Endodermal cell (in vitro differentiated cells): ENCODE measurements around the gene TRMO. TPM values are rescaled to one million over a fixed set of nuclear protein-coding genes. Genes with fewer than 3 reads are reported as not detected.

Source experiments
- DNase-seq: peaks from one replicate; pipeline ENCODE4 v3.0.0-alpha.2; 2017
- H3K27ac ChIP-seq: 2 replicates; pipeline ENCODE4 v1.5.1; 2013; ENCODE audit warnings: mild to moderate bottlenecking, low read depth, low read length, moderate library complexity
- H3K27me3 ChIP-seq: 2 replicates; pipeline ENCODE4 v1.6.1; 2013; ENCODE audit warnings: mild to moderate bottlenecking, low read length, moderate library complexity; ENCODE audit not compliant: insufficient read depth, control insufficient read depth, poor library complexity, severe bottlenecking
- H3K36me3 ChIP-seq: 2 replicates; pipeline ENCODE4 v1.7.0; 2013; ENCODE audit warnings: mild to moderate bottlenecking, low read length, moderate library complexity; ENCODE audit not compliant: control insufficient read depth, insufficient read depth
- H3K4me1 ChIP-seq: one replicate; pipeline ENCODE4 v1.7.0; 2013; ENCODE audit warnings: low read length; ENCODE audit not compliant: control insufficient read depth, insufficient read depth
- H3K4me3 ChIP-seq: 2 replicates; pipeline ENCODE4 v1.5.1; 2013; ENCODE audit warnings: mild to moderate bottlenecking, low read length, moderate library complexity
- H3K9ac ChIP-seq: 2 replicates; pipeline ENCODE4 v1.6.1; 2013; ENCODE audit warnings: mild to moderate bottlenecking, low read length, moderate library complexity; ENCODE audit not compliant: poor library complexity, severe bottlenecking; ENCODE audit errors: extremely low read depth
- H3K9me3 ChIP-seq: 2 replicates; pipeline ENCODE4 v1.6.1; 2013; ENCODE audit warnings: mild to moderate bottlenecking, low read length, moderate library complexity; ENCODE audit not compliant: control insufficient read depth
- H3K27ac Mint-ChIP-seq: 2 replicates; pipeline ENCODE4 v1.8.0; 2020; ENCODE audit warnings: mixed read lengths
- H3K27me3 Mint-ChIP-seq: 2 replicates; pipeline ENCODE4 v1.8.0; 2021; ENCODE audit warnings: mild to moderate bottlenecking, mixed read lengths; ENCODE audit not compliant: insufficient read depth
- H3K36me3 Mint-ChIP-seq: 2 replicates; pipeline ENCODE4 v1.8.0; 2020; ENCODE audit warnings: low read depth, mixed read lengths
- H3K4me1 Mint-ChIP-seq: 2 replicates; pipeline ENCODE4 v1.8.0; 2020; ENCODE audit warnings: mixed read lengths
- H3K4me3 Mint-ChIP-seq: 2 replicates; pipeline ENCODE4 v1.8.0; 2020; ENCODE audit warnings: mild to moderate bottlenecking, moderate library complexity, mixed read lengths
- H3K9me3 Mint-ChIP-seq: 2 replicates; pipeline ENCODE4 v1.8.0; 2020; ENCODE audit warnings: mild to moderate bottlenecking, mixed read lengths
- CTCF ChIP-seq: fragments of 200-600 bp; sonication (generic); conservative IDR thresholded peaks from 2 replicates; pipeline ENCODE4 v1.5.0; 2021; ENCODE audit warnings: antibody characterized with exemption, mild to moderate bottlenecking
- WGBS, 2 experiments: methylation state at CpG; one replicate each; pipeline versions ENCODE4 v1.1.5 to v1.1.7; 2013; ENCODE audit warnings: missing lambda C conversion rate in 2 of 2, mixed read lengths in 1 of 2; ENCODE audit not compliant: insufficient coverage in 1 of 2, insufficient read length in 1 of 2; 5-methylcytosine and 5-hydroxymethylcytosine counted together
- total RNA-seq, 2 donors: library from RNA; stranded (reverse); fragmentation: NEBNext Ultra II Directional in 1 of 2; extraction: Animal tissue kit (Norgen Biotek cat#: 25700) in 1 of 2; gene quantifications; 2 replicates in 1 of 2; 3 replicates in 1 of 2; pipeline ENCODE4 v1.2.1, GENCODE V29; 2021

TRMO gene
- total RNA-seq, 2 donors from 2014 or later: 4.9 to 7.2 TPM

DNA sequence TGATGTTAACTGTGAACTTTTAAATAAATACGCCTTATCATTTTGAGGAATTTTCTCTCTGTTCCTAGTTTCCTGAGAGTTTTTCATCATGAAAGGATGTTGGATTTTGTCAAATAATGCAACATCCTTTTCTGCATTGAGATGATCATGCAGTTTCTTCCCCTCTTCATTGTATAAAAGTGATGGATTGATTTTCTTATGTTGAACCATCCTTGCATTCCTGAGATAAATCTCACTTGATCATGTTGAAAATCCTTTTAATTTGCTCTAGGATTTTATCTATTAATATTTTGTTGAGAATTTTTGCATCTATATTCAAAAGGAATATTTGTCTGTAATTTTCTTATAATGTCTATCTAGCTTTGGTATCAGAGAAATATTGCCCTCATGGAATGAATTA, 56.0 kb downstream of the TRMO start:
- Mint-ChIP-seq H3K36me3 (no peaks in the 10 kb centered on the region), H3K27me3 (peaks cover 75% of the 10 kb centered on the region), H3K4me3 (no peak overlapping the region), H3K9me3 (peaks cover 21% of the 10 kb centered on the region), H3K4me1 (no peaks in the 10 kb centered on the region), H3K27ac (no peak overlapping the region)
- TF ChIP-seq CTCF: no peak
- no peaks in the 10 kb centered on the region for H3K4me1 ChIP-seq
- H3K27me3 ChIP-seq: peaks cover 38% of the 10 kb centered on the region
- no peak for DNase-seq
- H3K27ac ChIP-seq: no peak overlapping the region
- no peak overlapping the region for H3K9ac ChIP-seq
- 100% methylated on average over 1 of the region's 1 CpG; no CpG with 5 or more reads in 1 of the 2 experiments for WGBS, 2 experiments
- H3K36me3 ChIP-seq: no peaks in the 10 kb centered on the region
- H3K9me3 ChIP-seq: peaks cover 21% of the 10 kb centered on the region
- no peak overlapping the region for H3K4me3 ChIP-seq

- Mint-ChIP-seq H3K27ac (no peak overlapping the region), H3K9me3 (peaks cover 21% of the 10 kb centered on the region), H3K4me3 (no peak overlapping the region), H3K36me3 (no peaks in the 10 kb centered on the region), H3K4me1 (no peaks in the 10 kb centered on the region), H3K27me3 (peaks cover 84% of the 10 kb centered on the region)
- H3K4me1 ChIP-seq: no peaks in the 10 kb centered on the region
- no peak overlapping the region for H3K4me3 ChIP-seq
- no peak overlapping the region for H3K27ac ChIP-seq
- peaks cover 21% of the 10 kb centered on the region for H3K9me3 ChIP-seq
- DNase-seq: no peak
- H3K9ac ChIP-seq: no peak overlapping the region
- TF ChIP-seq CTCF: no peak
- peaks cover 57% of the 10 kb centered on the region for H3K27me3 ChIP-seq
- 72% methylated on average over 1 of the region's 1 CpG; no CpG with 5 or more reads in 1 of the 2 experiments for WGBS, 2 experiments
- no peaks in the 10 kb centered on the region for H3K36me3 ChIP-seq
These were observed 57.9 kb downstream of the TRMO start for GRCh38 chr9:97864396-97864795.

DNA sequence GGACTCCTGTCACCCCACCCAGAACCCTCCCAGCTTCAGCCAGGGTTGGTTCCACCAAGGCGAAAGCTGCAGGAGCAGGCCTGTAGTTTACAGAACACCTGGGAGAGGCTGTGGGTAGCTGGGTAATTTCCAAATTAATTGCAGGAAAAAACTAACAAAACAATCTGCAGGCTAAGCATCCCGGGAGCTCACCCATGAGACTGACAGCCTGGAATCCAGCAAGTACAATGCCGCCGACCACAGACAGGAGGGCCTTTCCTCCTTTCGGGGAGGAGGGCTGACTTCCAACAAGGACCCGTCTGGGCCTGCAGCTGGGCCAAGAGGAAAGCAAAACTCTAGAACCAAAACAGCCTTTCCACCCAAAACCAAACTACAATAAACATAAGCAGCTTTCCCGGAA, 59.0 kb downstream of the TRMO start:
- H3K36me3 Mint-ChIP-seq: no peaks in the 10 kb centered on the region
- Histone ChIP-seq H3K9ac (no peak overlapping the region), H3K4me1 (no peaks in the 10 kb centered on the region), H3K4me3 (no peak overlapping the region), H3K36me3 (no peaks in the 10 kb centered on the region), H3K27ac (no peak overlapping the region), H3K9me3 (peaks cover 21% of the 10 kb centered on the region), H3K27me3 (peaks cover 68% of the 10 kb centered on the region)
- DNase-seq: no peak
- H3K4me1 Mint-ChIP-seq: no peaks in the 10 kb centered on the region
- TF ChIP-seq CTCF: no peak
- H3K27me3 Mint-ChIP-seq: peaks cover 91% of the 10 kb centered on the region
- H3K4me3 Mint-ChIP-seq: no peak overlapping the region
- WGBS, 2 experiments: 79 to 88% methylated on average over 4 to 7 of the region's 7 CpGs
- no peak overlapping the region for H3K27ac Mint-ChIP-seq
- peaks cover 21% of the 10 kb centered on the region for H3K9me3 Mint-ChIP-seq
